Hematopoietic multipotent progenitor cell (in vitro differentiated cells): ENCODE results near the gene TSFM. TPM values are rescaled to one million over a fixed set of nuclear protein-coding genes. Genes with fewer than 3 reads are reported as not detected.
"Not testable (repeated sequence)": the region's sequence is repeated elsewhere in the genome, so short reads cannot be mapped to it uniquely, and the experiment has no call there.

Experiments
- DNase-seq, 3 donors: peaks; one replicate each; pipeline ENCODE4 v3.0.0-alpha.2; 2011 to 2015; ENCODE audit warnings: low read depth in 2 of 3, low spot score in 2 of 3
- total RNA-seq: library from RNA; depleted of rRNA; stranded (reverse); fragments of >200 nt; gene quantifications from one replicate; pipeline ENCODE4 v1.2.3, GENCODE V29; 2012

The TSFM gene
- total RNA-seq, 1 donor = 15.6 TPM

DNA sequence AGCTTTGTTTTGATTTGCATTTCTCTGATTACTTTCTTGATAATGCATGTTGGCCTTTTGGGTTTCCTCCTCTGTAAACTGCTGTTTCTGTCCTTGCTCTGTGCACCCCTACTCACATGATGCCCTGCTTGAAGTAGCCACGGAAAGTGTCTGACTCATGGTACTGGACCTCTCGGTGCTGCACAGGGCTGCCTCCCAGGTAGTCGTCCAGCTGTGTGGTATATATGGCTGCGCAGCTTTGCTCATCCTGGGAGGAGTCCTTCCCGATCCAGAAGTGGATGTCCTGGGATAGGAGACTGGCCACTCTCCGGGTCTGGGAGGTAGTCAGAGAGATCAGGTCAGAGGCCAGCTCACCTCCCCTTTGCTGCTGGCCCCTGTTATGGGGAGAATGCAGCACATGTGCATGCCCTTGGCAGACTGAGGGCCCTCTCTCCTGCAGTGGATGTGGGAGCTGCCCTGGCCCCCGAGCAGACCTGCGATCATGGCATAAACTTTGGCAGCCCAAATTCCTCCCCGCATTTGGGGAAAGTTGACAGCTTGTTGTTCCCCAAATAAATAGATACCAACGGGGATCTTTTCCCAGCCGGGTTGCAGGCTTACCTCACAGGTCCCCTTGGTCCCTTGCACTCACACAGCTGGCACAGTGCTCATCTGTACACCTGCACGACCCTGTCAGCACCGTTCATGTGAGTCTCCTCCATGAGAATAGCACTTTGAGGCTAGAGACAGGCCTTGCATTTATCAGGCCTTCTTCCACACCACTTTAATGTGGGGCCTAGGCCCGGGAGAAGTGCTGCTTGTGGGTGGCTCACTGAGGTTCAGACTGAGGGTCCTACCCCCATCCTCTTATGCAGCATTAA lies 30.8 kb downstream of the TSFM start:
- DNase-seq = no peak

DNA sequence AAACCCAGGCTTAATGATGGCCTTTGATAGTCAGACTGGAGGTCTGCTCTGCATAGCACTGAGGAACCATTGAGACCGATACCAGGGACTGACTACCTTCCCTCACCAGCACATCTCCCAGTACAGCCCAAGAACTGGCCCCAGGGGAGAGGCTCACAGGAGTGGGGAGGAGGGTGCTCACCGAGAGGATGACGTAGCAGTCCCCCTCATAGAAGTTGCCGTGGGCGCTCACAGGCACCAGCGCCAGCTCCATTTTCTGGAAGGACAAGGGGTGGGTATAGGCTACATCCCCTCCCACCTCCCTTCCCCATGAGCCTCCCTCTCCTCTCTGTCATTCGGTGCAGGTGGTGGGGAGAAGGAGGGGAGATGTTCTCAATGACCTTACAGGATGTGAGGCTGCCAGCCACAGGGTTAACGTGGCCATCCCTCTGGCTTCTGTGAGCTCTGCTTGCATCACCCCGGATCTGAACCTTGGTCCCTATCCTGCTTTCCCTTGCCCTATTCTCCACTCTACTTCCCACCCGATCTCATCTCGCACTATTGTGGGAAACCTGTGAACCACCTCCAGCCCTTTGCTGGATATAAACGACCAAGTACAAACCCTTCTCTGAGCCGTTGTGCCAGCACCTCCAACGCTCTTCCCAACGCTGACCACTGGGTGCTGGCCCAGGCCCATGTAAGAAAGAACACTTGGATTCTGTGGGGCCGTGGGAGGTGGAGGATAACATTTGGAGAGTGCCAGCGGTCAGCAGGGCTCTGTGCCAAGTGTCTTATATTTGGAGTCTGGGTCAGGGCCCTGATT lies 31.6 kb downstream of the TSFM start:
- DNase-seq = no peak

DNA sequence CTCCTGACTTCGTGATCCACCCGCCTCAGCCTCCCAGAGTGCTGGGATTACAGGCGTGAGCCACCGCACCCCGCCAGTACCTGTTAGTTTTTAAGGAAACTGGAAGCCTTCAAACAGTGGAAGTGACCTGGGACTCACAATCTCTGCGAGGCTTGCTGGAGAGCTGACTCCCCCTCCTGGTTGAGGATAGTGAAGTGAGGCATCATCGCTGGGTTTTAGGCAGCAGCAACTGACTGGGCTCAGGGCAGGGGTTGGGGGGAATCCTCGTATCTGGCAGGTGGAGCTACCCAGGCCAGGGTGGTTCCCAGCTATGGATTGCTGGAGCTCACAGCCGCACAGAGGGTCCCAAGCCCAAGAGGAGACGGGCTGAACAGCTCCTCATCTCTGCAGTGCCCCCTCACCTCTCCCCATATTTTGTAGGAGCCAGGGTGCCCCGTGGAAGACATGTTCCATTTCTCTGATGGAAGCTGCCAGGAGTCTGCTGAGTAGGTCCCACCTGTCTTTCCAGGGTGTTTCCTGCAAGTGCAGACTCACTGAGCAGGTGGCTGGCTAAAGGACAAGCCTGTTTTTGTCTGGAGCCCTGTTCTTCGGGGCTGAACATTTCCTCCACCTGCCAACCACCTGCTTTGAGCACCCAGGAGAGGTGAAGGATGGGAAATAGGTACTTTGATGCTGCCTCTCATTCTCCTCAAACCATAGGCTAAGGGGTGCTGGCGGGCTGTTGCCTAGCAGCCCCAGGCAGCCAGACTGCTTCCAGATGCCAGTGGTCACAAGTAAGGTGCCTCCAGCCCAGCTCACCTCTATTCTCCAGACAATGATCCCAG lies 32.8 kb downstream of the TSFM start:
- DNase-seq = no peak

DNA sequence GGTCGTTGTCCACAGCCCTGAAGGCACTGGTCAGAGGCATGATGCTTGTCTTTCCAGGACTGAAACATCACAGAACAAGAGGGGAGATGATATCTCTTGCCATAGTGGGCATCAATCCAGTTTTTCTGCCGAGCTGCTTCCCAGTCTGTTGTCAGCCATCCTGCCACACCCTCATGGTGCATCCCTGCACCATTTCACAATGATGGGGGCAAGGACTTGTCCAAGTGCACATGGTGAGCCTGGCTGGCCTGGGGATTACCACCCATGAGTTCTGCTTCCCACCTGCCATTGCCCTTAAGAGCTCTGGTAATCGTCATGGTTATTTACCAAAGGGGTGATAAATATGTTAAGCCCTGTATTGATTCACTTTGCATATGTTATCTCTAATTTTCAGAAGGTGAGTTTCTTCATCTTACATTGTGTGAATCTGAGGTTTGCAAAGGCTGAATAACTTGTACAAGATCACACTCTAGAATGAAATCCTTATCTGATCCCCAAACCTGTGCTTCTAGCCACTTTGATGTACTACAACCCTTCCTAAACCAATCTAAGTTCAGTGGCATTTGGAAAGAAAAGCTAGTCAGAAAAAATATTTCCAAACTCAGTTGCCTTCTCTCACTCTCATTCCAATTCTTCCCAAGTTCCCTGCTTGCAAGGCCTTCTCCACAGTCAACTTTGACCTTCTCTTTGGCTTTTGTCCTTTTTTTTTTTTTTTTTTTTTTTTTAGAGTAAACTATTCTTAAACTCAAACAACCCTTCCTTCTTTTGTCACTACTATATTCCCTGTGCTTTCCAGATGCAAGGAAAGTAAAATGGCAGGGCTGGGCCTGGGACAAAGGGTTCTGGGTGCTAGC lies 33.6 kb downstream of the TSFM start:
- DNase-seq = no peak

DNA sequence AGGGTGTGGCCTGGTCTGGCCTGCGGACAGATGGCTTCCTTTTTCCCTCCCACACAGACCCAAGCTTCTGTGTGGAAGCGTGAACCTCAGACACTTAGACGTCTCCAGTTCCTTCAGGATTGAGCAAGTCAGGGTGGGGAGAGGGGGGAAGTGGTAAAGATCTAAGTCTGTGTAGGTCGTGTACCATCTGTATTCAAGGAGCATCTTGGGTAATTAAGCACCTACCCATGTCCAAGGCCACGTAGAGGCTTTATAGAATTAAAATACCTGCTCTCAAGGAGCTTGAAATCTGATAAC lies 34.2 kb downstream of the TSFM start:
- no peak for DNase-seq

DNA sequence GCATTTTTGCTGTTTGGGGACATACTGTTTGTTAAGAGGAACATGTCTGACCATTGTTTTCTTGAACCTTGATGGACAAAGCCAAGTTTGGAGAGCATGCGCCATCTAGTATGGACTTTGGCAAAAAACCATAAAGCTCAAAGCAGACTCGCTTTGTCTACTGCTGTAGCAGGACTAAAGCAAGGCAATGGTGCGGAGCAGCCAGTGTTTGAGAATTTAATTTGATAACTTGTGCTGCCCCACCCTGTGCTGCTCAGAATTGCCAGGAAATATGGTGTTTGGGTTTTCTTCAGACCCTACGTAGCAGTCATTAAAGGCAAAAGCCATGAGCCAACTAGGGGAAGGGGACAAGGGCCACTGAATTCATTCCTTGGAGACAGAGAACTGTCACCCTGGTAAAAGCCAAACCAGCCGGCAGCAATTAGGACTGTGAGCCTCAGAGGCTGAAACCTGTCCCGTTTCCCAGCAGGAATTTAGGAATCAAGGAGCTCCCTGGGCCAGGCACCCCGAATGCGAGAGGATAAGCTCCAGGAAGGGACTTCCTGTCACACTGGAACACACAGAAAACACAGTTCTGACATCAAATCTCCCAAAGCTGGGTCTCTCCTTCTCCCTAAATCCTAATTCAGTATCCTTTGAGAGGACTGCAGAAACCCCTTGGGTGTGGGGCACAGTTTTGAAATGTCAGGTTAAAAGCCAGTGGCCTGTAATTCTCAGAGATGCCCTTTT lies 34.8 kb downstream of the TSFM start:
- no peak for DNase-seq

DNA sequence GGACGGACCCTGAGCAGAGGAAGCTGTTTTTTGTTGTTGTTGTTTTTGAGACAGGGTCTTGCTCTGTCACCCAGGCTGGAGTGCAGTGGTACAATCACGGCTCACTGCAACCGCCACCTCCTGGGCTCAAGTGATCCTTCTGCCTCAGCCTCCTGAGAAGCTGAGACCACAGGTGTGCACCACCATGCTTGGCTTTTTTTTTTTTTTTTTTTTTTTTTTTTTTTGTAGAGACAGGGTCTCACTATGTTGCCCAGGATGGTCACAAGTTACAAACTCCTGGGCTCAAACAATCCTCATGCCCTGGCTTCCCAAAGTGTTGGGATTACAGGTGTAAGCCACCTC lies 35.4 kb downstream of the TSFM start:
- DNase-seq = not testable (repeated sequence)

DNA sequence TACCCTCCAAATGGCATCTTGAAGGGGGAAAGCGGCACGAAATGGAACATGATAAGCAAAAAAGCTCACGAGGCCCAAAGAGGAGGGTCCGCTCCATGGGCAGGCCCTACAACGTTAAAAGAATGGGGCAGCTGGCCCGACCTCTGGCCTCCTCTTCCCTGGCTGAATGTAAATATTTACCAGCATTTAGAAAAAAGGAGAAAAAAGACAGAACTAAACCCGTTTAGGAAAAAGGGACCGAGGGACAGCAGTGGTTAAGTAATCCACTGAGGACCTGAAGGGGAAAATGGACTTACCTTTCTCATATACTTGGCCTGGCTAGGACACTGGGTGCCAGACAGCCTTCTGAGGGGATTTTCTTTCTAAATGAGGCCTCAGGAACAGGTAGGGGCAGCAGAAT lies 37.5 kb downstream of the TSFM start:
- not testable (repeated sequence) for DNase-seq

DNA sequence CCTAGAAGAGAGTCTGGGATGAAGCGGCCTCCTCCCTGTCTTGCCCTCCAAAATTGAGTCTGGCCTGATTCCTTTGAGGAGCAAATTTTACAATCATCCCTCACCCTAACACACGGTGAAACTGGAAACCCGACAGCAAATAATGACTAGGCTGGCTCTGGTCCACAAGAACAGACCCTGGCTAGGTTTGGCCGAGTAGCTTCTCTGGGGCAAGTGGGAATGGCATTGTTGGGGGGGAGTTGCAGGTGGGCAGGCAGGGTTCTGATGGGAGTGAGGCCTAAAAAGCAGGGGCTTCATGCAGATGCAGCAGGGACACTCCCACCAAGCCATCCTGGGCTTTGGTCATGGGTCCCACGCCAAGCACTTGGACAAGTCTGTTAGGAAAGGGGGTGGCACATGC lies 38.4 kb downstream of the TSFM start:
- DNase-seq = not testable (repeated sequence)

DNA sequence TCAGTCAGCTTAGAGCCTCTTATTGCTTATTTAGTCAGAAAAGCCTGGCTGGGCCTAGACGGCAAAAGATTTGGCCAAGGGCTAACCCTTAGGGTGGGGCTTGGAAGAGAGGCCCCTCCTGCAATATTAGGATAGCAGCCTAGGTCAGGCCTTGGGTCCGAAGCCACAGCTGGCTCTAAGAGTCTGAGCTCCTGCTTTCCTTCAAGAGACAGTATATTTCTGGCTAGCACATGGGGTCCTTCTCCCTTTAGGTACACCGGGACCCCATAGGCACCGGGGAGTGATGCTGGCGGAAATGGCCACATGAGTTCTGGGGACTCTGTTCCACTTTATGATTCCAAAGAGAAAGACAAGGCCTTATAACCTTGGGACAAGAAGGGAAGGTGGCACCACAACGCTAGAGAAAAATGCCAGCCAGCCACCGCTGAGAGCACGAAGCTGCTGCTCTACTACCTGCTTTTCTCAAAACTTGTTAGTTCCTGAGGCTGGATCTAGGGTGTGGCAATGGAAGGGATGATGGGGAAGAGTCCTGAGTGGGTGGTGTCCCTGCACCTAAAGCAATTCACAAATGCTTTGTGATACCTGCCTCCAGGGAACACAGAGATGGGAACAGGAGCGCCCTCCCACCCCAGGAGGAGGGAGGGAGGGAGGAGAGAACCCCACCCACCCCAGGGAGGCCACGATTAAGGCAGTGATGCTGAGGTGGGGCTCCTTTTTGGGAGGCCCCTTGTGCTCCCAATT lies 39.1 kb downstream of the TSFM start:
- DNase-seq = no peak

DNA sequence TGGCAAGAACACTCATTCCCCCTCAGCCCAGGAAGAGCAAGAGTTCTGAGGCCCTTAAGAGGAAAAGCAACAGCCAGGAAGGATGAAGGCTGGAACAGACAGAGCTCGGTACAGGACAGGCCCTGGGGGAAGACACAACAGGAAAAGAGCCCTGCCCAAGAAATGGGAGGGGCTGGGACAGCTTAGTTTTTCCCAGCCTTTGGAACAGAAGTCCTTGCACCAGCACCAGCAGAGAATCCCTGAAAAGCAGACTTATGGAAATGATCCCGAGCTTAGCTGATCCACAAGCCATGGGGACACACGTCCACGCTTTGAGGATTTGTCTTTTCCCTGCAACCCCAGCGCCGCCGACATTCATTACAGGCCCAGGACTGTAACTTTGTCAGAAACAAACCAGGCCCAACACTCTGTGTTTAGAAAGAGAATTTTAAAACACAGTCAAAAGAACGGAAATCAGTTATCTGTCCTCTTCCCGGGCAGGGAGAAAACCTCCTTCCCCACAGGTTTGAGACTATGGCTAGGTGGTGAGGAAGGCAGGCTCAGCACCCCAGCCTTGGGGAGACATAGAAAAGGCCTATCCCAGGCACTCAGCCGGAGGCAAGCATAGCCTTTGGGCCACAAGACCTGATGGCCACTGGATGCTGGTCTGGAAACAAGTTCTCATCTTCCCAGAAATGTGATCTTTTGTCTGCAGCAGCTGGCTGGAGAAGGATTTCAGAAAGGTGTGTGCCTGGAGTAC lies 40.0 kb downstream of the TSFM start:
- no peak for DNase-seq

DNA sequence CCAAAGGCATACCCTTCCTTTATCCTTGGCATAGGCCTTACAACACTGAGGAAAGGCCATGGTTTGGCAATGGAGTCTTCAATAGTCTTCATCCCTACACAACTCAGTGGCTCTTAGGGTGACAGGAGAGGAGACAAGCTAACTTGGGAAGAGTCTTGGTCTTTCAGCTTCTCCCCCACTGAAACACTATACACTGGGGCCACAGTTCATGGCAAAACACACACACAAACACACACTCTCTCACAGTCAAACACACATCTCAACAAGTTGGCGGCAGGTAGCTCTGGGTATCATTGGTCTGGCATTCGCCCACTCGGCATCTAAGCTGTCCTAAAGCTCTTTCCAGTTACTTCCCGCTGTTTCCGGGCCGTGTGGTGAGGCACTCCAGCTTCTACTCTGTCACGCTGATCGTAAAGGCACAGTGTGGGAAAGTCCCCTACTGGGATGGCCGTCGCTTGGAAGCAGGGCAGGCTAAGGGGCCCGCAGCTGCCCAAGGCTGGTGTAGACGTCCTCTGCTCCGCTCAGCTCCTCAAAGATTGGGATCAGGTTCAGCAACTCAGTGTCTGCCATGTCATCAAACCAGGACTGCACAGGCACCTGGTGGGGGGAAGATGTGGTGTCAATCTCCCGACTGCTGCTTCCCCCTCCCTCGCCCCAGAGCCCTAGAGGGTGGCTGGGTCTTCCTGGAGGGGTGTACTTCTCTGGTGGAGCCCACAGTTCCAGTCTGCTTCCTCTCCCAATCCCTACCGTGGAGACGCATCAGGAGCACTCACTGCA lies 40.7 kb downstream of the TSFM start:
- DNase-seq = no peak

DNA sequence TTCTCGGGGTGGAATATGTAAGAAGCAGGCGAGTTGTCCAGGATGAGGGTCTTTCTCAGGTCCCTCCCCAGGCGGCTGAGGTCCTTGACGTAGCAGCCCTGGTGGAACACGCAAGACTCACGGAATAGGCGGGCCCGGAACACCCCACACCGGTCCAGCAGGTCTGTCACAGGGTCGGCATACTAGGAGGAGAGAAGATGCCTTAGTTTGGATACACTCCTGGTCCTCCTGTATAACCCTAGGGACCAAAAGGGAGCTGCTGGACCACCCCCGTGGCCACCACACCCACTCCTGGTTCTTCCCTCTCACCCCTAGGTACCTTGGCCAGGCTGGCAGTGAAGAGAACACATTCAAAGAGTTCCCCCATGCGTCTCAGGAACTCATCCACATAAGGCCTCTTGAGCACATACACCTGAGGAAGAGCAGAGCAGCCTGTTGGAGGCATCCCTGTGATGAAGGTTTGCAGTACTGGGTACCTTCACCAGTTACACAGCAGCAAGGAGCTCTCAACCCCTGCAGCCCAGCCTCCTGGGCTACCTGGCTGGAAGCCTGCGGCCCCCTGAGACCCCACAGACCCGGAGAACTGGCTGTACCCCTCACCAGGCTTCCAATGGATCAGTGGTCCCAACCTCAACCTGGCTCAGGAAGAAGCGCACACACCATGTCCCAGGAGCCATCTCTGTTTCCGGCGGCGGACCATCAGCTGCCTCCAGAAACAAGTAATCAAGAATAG lies 41.5 kb downstream of the TSFM start:
- DNase-seq = no peak

DNA sequence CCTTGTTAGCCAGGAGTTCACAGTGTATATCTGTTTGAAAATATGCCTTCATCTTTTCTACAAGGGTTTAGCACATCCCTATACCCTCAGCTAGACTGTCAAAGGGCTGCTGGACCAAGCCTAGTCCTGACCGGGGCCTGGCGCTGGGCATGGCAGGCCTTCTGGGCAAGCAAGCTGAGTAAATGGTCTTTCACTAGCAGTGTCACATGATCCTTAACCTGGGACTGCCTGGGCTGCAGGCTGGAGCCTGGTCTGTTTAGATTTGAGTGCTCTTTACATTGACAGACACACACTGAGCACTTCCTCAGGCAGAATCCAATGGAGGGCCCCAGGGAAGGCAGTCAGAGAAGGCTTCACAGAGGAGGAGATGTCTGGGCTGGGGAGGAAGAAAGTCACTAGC lies 42.9 kb downstream of the TSFM start:
- DNase-seq = no peak

DNA sequence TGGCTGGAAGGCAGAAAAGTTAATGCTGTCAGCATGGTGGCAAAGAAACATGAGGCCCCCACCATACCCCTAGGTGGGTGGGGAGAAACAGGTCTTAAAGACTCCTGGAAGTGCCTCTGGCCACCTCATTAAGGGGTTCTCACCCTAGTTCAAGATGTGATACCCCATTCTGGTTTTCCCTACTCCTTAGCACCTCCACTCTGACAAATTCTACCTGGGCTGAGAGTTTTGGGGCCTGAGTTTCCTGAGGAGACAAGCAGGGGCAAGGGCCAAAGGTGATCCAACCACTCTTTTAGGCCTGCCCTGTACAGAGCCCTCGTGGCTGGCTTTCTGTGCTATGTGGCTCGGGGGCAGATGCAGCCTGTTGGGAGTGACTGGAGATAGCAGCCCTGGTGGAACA lies 43.8 kb downstream of the TSFM start:
- no peak for DNase-seq

DNA sequence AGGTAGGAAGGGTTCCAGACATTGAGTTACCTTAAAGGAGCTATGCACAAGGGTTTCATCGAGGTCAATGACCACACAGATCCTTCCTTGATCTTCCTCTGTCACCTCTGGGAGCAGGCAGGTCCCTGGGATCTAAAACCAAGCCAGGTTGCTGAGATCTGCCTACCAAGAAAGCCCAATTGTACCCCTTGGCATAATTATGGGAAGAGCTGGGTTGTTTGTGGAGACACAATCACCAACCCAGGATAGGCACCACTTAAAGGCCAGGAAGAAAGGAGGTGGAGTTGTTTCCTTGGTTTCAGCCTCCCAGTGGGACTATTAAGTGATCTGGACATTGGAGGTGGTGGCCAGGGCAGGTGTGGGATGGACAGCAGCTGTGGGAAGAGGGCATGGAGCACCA lies 44.4 kb downstream of the TSFM start:
- no peak for DNase-seq
